NCI-H510A treated with DMSO at 0.1 percent for 48 hours (cell line): ENCODE data around the gene HK1.

Source experiments
- DNase-seq: peaks from one replicate; lab custom pipeline; 2025; lab: John Stamatoyannopoulos, UW

The HK1 gene

GRCh38 chr10:69451209-69451783, 173.0 kb downstream of the HK1 start, which contains the start of gene TSPAN15:
Gene TSPAN15, plus strand, starts transcription at chr10:69451465. Its CDS starts 130 bp downstream, at chr10:69451595.
- peak; percentile 86 for DNase-seq
